Keratinocyte (primary cell): Measurements from ENCODE around the gene ASS1.

Experiments used
- CTCF ChIP-seq, 3 experiments: IDR thresholded peaks in 1 of 3; conservative IDR thresholded peaks in 1 of 3; optimal IDR thresholded peaks in 1 of 3; 2 replicates in 2 of 3; 3 replicates in 1 of 3; pipeline versions ENCODE3 to v1.5.1; 2011; ENCODE audit warnings: low read length in 3 of 3, mild to moderate bottlenecking in 3 of 3, moderate library complexity in 2 of 3, control low read depth in 1 of 3, inconsistent platforms in 1 of 3; ENCODE audit not compliant: insufficient read depth in 2 of 3; ENCODE audit errors: extremely low read depth in 1 of 3
- EZH2 ChIP-seq: IDR thresholded peaks from one replicate; pipeline ENCODE4 v1.6.1; 2012; ENCODE audit warnings: inconsistent platforms, mild to moderate bottlenecking, low read length, moderate library complexity

DNA sequence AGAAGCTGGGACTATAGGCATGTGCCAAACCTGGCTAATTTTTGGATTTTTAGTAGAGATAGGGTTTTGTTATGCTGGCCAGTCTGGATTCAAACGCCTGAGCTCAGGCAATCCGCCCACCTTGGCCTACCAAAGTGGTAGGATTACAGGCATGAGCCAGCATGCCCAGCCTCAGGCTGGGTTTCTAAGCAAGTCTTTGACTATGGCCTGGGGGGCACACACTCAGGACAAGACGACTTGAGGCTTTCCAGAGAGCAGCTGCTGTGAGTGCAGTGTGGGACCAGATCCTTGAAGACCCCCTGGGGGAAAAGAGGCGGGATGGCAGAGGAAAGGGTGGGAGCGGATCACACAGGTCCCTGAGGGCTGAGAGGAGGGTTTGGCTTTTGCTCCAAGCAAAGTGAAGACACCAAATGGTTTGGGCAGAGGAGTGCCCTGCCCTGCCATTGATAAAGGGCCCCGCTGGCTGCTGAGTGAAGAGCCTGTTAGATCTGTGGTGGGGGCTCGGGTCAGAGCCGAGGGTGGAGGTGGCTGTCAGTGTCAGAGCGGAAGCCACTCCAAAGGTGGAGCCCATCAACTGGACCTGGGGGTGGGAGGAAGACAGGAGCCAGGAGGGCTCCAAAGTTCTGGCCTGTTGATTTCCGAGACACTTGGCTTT lies 87.8 kb downstream of the ASS1 start:
- TF ChIP-seq CTCF (optimal IDR thresholded peaks at IDR 0.05 in 1 of 3, IDR thresholded peaks at IDR 0.05 in 1 of 3, conservative IDR thresholded peaks at IDR 0.05 in 1 of 3; ENCODE audit: extremely low read depth in 1 of 3, insufficient read depth in 2 of 3, low read length in 3 of 3) (no peak), EZH2 (no peak)
